PC-3 (cell line): ENCODE data around the gene WDR53. TPM values are rescaled to one million over a fixed set of nuclear protein-coding genes. Genes with fewer than 3 reads are reported as not detected.
"Not testable (repeated sequence)": the region's sequence is repeated elsewhere in the genome, so short reads cannot be mapped to it uniquely, and the experiment has no call there.

Source experiments
- ATAC-seq: fragments of 200-7000 bp; cut with Tn5 transposase; 2 replicates; pipeline ENCODE4 v1.9.1; 2020; ENCODE audit warnings: mild to moderate bottlenecking, moderate library complexity
- Bru-seq: library from RNA; stranded (reverse); fragments of 400-500 nt; gene quantifications from one replicate; lab custom pipeline; 2021; lab: Mats Ljungman, UMichigan
- BruChase-seq, 2 experiments: library from RNA; stranded (reverse); fragments of 400-500 nt; gene quantifications; one replicate each; lab custom pipeline; 2021; lab: Mats Ljungman, UMichigan
- BruUV-seq: library from RNA; stranded (reverse); fragments of 400-500 nt; replicated peaks from 2 replicates; lab custom pipeline; 2021; lab: Mats Ljungman, UMichigan
- CTCF ChIA-PET: fragments of 300-600 bp; sonication (Branson Sonifier 250); formaldehyde crosslinking; loops from one replicate; lab custom pipeline; 2022; ENCODE audit warnings: antibody characterized with exemption; lab: Charles Lee
- POLR2A ChIA-PET: fragments of 300-600 bp; sonication (Branson Sonifier 250); formaldehyde crosslinking; loops from one replicate; lab custom pipeline; 2022; ENCODE audit warnings: antibody characterized with exemption; ENCODE audit not compliant: unreplicated experiment; lab: Charles Lee
- DNase-seq: peaks from one replicate; pipeline ENCODE4 v3.0.0-alpha.2; 2015
- H2AFZ ChIP-seq: fragments of 300-600 bp; sonication (generic); 2 replicates; pipeline ENCODE4 v1.6.0; 2016; ENCODE audit warnings: antibody characterized with exemption, low read length
- H3F3A ChIP-seq: fragments of 300-600 bp; sonication (generic); one replicate; pipeline ENCODE4 v1.6.0; 2017; ENCODE audit warnings: antibody characterized with exemption, low read length, control low read depth, mild to moderate bottlenecking; ENCODE audit not compliant: unreplicated experiment
- H3K27ac ChIP-seq: fragments of 300-600 bp; sonication (generic); 2 replicates; pipeline ENCODE4 v1.5.1; 2016; ENCODE audit warnings: mild to moderate bottlenecking, low read length
- H3K27me3 ChIP-seq: fragments of 300-600 bp; sonication (generic); 2 replicates; pipeline ENCODE4 v1.6.1; 2016; ENCODE audit warnings: low read length, mixed read lengths
- H3K36me3 ChIP-seq: fragments of 300-600 bp; sonication (generic); 2 replicates; pipeline ENCODE4 v1.6.1; 2016; ENCODE audit warnings: low read depth, mixed run types, low read length, mixed read lengths
- H3K4me1 ChIP-seq: fragments of 300-600 bp; sonication (generic); 2 replicates; pipeline ENCODE4 v1.5.1; 2016; ENCODE audit warnings: low read length; ENCODE audit not compliant: insufficient read depth
- H3K4me2 ChIP-seq: fragments of 300-600 bp; sonication (generic); 2 replicates; pipeline ENCODE4 v1.6.0; 2016; ENCODE audit warnings: low read length
- H3K4me3 ChIP-seq: fragments of 300-600 bp; sonication (generic); 2 replicates; pipeline ENCODE4 v1.5.1; 2016; ENCODE audit warnings: mild to moderate bottlenecking, low read length, mixed read lengths
- H3K79me2 ChIP-seq: fragments of 300-600 bp; sonication (generic); 2 replicates; pipeline ENCODE4 v1.6.1; 2017; ENCODE audit warnings: low read length, mixed read lengths
- H3K9ac ChIP-seq: fragments of 300-600 bp; sonication (generic); 2 replicates; pipeline ENCODE4 v1.6.0; 2016; ENCODE audit warnings: mild to moderate bottlenecking, low read length
- H3K9me2 ChIP-seq: fragments of 300-600 bp; sonication (generic); replicated peaks from 2 replicates; pipeline ENCODE4 v1.6.1; 2016; ENCODE audit warnings: mixed run types, low read length, mixed read lengths
- H3K9me3 ChIP-seq: fragments of 300-600 bp; sonication (generic); 2 replicates; pipeline ENCODE4 v1.6.1; 2016; ENCODE audit warnings: low read length, mixed read lengths
- H4K20me1 ChIP-seq: fragments of 300-600 bp; sonication (generic); 2 replicates; pipeline ENCODE4 v1.6.1; 2016; ENCODE audit warnings: low read length, mixed read lengths
- CTCF ChIP-seq: fragments of 300-600 bp; sonication (generic); conservative IDR thresholded peaks from 2 replicates; pipeline ENCODE4 v1.5.1; 2017; ENCODE audit warnings: antibody characterized with exemption, low read depth, mild to moderate bottlenecking, low read length
- EZH2 ChIP-seq: fragments of 300-600 bp; sonication (generic); IDR thresholded peaks from one replicate; pipeline ENCODE4 v1.6.1; 2017; ENCODE audit warnings: antibody characterized with exemption, mild to moderate bottlenecking, low read length; ENCODE audit not compliant: unreplicated experiment
- EZH2phosphoT487 ChIP-seq: fragments of 300-600 bp; sonication (generic); IDR thresholded peaks from 2 replicates; pipeline ENCODE4 v1.6.1; 2018; ENCODE audit warnings: mild to moderate bottlenecking, antibody characterized with exemption, low read length, borderline replicate concordance
- intact Hi-C: fragments of 100-400 bp; cut with micrococcal nuclease; formaldehyde crosslinking; loops from 2 replicates; pipeline ENCODE4 v1.9.0; 2023
- long read RNA-seq: library from polyadenylated mRNA; unstranded; transcript quantifications from one replicate; pipeline ENCODE4 v2.0.0, GENCODE V29; 2021; ENCODE audit not compliant: unreplicated experiment
- total RNA-seq: library from RNA; depleted of rRNA; stranded (reverse); fragments of >200 nt; gene quantifications from 2 replicates; pipeline ENCODE4 v1.2.3, GENCODE V29; 2014; rRNA removed

The WDR53 gene
- total RNA-seq (11.7 and 17.4 TPM in 2 replicates), Bru-seq, nascent RNA (percentile 73 among the genes with signal in this experiment), BruChase-seq, experiment 1, labeled RNA remaining after a 6-hour chase (percentile 73 among the genes with signal in this experiment), BruChase-seq, experiment 2, labeled RNA remaining after a 2-hour chase (percentile 80 among the genes with signal in this experiment)
- long read RNA-seq, partial matches to known transcripts, result 12 of 27 reads
- long read RNA-seq, other reads (novel, unspliced or antisense), result 11 of 27 reads

- POLR2A ChIA-PET, result interaction anchor here (0.6 kb wide), 2 partner anchors 27 to 144 kb away, joined by 4 to 22 read pairs; no protein-coding TSS in a partner anchor
- intact Hi-C loops, result no loop called here
- H3K9me2 ChIP-seq, result no peaks in the 10 kb centered on the region
- ATAC-seq (peak; percentile 87), DNase-seq (peak; percentile 97)
- H3K36me3 ChIP-seq, result no peaks in the 10 kb centered on the region
- peak within 1 kb of the TSS; percentile 98 for H2AFZ ChIP-seq
- no peaks in the 10 kb centered on the region for H3F3A ChIP-seq
- BruUV-seq, result no TSS peak
- H3K27ac ChIP-seq, result peak within 1 kb of the TSS; percentile 42
- H3K9me3 ChIP-seq, result no peaks in the 10 kb centered on the region
- H3K27me3 ChIP-seq, result no peaks in the 10 kb centered on the region
- peak within 1 kb of the TSS; percentile 97 for H3K4me3 ChIP-seq
- H3K4me2 ChIP-seq, result peak within 1 kb of the TSS; percentile 88
- 0 out of 2 replicates have a peak, but pooled peaks cover 6% of the 10 kb centered on the region for H4K20me1 ChIP-seq
- H3K79me2 ChIP-seq, result peaks cover 64% of the 10 kb centered on the region
- H3K9ac ChIP-seq, result peak within 1 kb of the TSS; percentile 92
- CTCF ChIA-PET, result interaction anchor here (0.9 kb wide), 2 partner anchors 39 to 46 kb away, joined by 3 to 5 read pairs; no protein-coding TSS in a partner anchor
- TF ChIP-seq CTCF (no peak), EZH2 (no peak), EZH2phosphoT487 (no peak)
- peaks cover 31% of the 10 kb centered on the region for H3K4me1 ChIP-seq
Measured at GRCh38 chr3:196568246-196569002, at the start of gene WDR53, which contains the start of gene FBXO45. WDR53 (minus strand) TSS chr3:196568554; CDS start chr3:196561475, 7,079 bp downstream. FBXO45 (plus strand) TSS chr3:196568660; CDS start chr3:196568985, 325 bp downstream.

- H3K27ac ChIP-seq, result no peak overlapping the region
- H3K36me3 ChIP-seq, result no peaks in the 10 kb centered on the region
- peaks cover 4% of the 10 kb centered on the region; the same call in 1 of the 2 replicates for H3K4me1 ChIP-seq
- POLR2A ChIA-PET, result no interaction called here
- DNase-seq, result no peak
- H3K4me3 ChIP-seq, result no peak overlapping the region
- no peaks in the 10 kb centered on the region for H3K27me3 ChIP-seq
- H4K20me1 ChIP-seq, result no peaks in the 10 kb centered on the region
- CTCF ChIA-PET, result no interaction called here
- H2AFZ ChIP-seq, result no peak overlapping the region
- no peak for ATAC-seq
- H3K9me3 ChIP-seq, result no peaks in the 10 kb centered on the region
- no peak overlapping the region for H3K4me2 ChIP-seq
- no peaks in the 10 kb centered on the region for H3F3A ChIP-seq
- no peak overlapping the region for H3K9ac ChIP-seq
- intact Hi-C loops, result no loop called here
- no peaks in the 10 kb centered on the region for H3K79me2 ChIP-seq
- H3K9me2 ChIP-seq, result no peaks in the 10 kb centered on the region
- no TSS peak for BruUV-seq
- TF ChIP-seq EZH2phosphoT487, result no peak
- no peak for TF ChIP-seq CTCF
- TF ChIP-seq EZH2, result no peak
Measured at GRCh38 chr3:196617256-196617655, 48.9 kb upstream of the WDR53 start.

- H3F3A ChIP-seq, H3K36me3 ChIP-seq, H4K20me1 ChIP-seq, H3K4me3 ChIP-seq, BruUV-seq, H3K27ac ChIP-seq, H3K9me3 ChIP-seq, H3K4me1 ChIP-seq, H3K4me2 ChIP-seq, H3K9me2 ChIP-seq, ATAC-seq, DNase-seq, H3K27me3 ChIP-seq, H3K79me2 ChIP-seq, intact Hi-C loops, H3K9ac ChIP-seq, H2AFZ ChIP-seq, CTCF ChIA-PET: not testable (repeated sequence)
- POLR2A ChIA-PET, result interaction anchor here (0.7 kb wide), 1 partner anchor 61 kb away, joined by 3 read pairs; no protein-coding TSS in a partner anchor
Measured at GRCh38 chr3:196615234-196615633, 46.9 kb upstream of the WDR53 start.
